Kidney capillary endothelial cell (primary cell): ENCODE measurements around the gene NOPCHAP1.
A peak's percentile ranks its signal among the peaks of the same experiment; 100 is the strongest.
"Not testable (repeated sequence)": the region's sequence is repeated elsewhere in the genome, so short reads cannot be mapped to it uniquely, and the experiment has no call there.

ENCODE experiments used
- DNase-seq: peaks from one replicate; pipeline ENCODE4 v3.0.0-alpha.2; 2018; ENCODE audit warnings: low spot score

NOPCHAP1 gene

DNA sequence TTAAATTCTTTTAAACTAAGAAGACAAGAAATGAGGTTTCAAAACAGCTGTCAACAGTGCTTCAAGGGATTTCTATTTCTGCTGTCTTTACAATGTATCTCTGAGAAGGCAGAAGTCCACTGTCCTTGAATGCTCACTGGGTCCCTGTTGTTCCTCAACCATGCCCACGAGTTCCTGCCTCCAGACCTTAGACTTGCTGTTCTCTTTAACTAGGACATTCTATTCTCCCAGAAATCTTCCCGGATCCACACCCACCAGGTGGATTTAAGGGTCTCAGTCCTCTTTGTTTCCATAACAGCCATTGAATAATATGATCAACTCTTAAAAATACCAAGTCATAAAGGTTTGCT lies 21.3 kb upstream of the NOPCHAP1 start:
- no peak for DNase-seq

GRCh38 chr12:104966677-104967076 lies 19.4 kb upstream of the NOPCHAP1 start:
- no peak for DNase-seq

DNA sequence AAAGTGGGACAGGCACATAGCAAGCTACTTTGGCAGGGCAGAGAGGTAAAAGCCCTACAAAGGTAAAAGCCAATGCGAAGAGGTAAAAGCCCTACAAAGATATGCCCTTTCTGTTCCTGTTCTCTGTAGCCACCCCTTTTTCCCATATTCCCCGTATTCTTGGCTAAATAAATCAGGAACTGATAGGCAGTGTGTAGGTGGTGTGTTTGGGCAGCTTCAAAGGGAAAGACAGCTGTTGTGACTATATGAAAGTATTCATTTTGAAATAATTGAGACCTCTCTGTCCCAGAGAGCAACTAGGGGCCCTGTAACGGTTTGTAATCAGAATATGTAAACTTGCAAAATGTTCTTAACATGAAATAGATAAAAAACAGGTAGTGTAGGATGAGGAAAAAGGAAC lies 16.8 kb upstream of the NOPCHAP1 start:
- DNase-seq: no peak

- no peak for DNase-seq
Measured at GRCh38 chr12:104971306-104971705, 14.8 kb upstream of the NOPCHAP1 start.

- DNase-seq: no peak
Measured at GRCh38 chr12:104973250-104973649, 12.9 kb upstream of the NOPCHAP1 start.

- DNase-seq: no peak
Measured at GRCh38 chr12:104974626-104975290, 11.4 kb upstream of the NOPCHAP1 start.

GRCh38 chr12:104975587-104976343 lies 10.4 kb upstream of the NOPCHAP1 start:
- DNase-seq: no peak

DNA sequence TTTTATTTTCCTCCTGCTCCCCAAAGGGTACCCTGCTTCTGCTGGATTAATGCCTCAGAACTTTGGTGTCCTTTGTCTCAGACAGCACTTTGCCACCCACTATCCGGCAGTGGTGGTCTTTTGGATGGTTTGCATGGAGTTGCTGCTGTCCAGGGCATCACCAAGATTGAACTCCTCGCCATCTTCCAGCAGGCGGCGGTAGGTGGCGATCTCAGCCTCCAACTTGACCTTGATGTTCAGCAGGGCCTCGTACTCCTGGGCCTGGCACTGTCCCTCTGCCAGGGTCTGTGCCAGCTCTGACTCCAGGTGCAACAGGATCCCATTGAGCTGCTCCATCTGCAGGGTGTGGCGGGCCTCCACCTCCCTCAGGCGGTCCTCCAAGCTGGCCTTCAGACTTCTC lies 9.4 kb upstream of the NOPCHAP1 start:
- no peak for DNase-seq

GRCh38 chr12:104977688-104978087 lies 8.4 kb upstream of the NOPCHAP1 start:
- not testable (repeated sequence) for DNase-seq

DNA sequence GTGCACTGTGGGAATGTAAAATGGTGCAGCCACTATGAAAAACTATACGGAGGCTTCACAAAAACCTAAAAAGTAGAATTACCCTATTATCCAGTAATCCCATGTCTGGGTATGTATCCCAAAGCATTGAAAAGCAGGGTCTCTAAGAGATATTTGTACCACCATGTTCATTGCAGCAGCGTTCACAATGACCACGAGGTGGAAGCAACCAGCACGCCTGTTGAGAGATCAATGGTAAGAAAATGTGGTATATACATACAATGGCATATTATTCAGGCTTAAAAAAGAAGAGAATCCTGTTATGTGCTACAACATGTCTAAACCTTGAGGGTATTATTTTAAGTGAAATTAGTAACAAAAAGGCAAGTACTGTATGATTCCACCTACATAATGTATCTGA lies 910 bp upstream of the NOPCHAP1 start:
- DNase-seq: no peak

DNA sequence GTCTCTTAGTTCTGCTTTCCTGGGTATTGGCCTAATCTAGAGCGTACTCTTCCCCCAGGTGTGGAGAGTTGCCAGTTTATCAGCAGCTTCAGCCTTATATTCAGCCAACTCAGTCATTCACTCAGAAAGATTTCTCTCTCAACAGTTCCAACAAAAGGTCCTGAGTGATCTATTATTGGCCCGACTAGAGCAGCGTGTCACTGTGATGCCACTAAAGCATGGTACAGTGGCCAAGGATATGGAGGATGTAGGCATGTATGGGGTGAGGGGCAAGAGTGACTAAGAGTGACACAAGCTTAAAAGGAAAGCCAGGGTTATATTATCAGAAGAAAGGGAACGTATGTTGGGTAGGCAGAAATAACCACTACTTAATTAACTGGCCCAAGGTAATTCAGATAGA lies 4.8 kb downstream of the NOPCHAP1 start:
- no peak for DNase-seq

DNA sequence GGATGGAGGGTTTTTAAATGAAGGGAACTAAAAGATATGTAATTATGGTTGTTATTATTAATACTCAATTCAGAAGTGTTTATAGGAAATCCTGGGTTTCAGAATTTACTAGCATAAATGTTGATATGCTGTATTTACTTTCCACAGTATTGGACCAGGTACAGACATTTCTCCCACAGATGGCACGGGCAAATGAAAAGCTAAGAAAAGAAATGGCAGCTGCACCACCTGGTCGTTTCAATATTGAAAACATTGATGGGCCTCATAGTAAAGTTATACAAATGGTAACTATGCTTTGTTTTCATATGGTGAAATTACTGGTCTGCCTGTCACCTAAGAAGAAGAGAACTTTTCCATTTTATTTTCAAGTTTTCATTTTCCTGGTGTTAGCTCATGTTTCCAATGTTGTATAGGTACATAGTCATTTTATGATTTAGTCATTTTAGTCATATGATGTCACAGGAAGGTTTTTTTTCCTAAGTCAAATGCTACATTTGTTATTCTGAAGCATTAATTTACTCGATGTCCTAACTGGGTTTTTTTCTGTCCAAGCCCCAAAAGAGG lies 5.5 kb downstream of the NOPCHAP1 start:
- DNase-seq: no peak

- DNase-seq: peak; percentile 29
Measured at GRCh38 chr12:104994336-104994735, 8.2 kb downstream of the NOPCHAP1 start.

DNA sequence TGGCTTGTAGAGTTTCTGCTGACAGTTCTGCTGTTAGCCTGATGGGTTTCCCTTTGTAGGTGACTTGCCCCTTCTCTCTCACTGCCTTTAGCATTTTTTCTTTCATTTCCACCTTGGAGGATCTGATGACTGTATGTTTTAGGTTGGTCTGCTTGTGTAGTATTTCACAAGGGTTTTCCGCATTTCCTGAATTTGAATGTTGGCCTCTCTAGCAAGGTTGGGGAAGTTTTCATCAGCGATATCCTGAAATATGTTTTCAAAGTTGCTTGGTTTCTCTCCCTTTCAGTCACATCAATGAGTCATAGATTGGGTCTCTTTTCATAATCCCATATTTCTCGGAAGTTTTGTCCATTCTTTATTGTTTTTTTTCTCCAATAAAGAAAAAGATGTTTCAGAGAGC lies 11.4 kb downstream of the NOPCHAP1 start:
- no peak for DNase-seq

DNA sequence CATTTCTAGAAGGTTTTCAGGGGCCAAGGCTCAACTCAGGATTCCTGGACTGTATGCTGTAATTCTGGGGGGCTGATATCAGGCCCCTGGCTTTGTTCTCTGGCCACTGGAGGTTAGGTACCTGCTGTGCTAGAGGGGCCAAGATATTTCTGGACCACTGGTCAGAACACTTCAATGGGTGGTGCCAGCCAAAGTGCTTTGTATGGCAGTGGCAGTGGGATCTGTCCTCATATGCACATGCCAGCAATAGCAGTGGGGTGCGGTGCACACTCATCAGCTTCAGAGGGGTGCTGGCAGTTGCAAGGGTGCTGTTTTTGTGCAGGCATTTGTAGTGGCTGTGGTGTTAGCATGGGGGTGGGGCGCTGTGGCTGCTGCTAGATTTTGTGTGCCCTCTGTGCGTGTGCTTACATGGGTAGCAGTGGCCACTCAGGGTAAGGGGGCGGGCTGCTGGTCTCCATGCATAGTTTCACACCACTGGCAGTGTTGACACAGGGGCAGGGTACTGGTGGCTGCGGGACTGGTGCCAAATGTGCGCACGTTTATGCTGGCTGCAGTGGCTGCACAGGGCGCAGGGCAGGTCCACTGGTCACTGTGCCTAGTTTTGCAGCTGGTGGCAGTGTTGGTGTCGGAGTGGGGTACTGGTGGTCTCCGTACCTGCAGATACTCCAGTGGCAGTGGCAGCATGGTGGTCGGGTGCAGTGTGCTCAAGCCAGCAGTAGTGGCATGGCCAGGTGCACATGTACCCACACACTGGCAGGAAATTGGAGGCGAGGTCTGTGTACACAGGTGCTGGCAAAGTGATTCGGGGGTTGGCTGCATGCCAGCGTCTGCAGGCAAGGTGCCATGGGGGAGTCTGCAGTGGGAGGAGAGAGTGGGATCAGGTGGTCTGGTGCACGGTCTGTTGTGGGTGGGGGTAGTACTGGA lies 12.6 kb downstream of the NOPCHAP1 start:
- DNase-seq: no peak

- DNase-seq: no peak
Measured at GRCh38 chr12:104999347-104999685, 13.2 kb downstream of the NOPCHAP1 start.

- DNase-seq: no peak
Measured at GRCh38 chr12:105001476-105001875, 15.4 kb downstream of the NOPCHAP1 start.

DNA sequence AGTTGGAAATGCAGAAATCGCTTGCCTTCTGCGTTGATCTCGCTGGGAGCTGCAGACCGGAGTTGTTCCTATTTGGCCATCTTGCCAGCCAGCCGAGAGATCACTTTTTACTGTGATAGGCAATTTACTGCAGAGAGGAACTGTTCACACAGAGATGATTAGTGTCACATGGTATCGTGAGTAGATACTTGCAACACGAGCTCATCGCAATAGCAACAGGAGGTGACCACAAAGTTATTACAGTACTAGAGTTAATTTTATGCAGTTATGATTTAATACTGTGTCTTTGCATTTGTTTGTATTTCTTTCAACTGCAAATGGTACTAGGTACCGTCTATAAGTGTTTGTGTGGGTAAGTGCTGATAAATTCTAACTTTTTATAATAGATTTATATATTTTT lies 27.8 kb downstream of the NOPCHAP1 start:
- DNase-seq: no peak

DNA sequence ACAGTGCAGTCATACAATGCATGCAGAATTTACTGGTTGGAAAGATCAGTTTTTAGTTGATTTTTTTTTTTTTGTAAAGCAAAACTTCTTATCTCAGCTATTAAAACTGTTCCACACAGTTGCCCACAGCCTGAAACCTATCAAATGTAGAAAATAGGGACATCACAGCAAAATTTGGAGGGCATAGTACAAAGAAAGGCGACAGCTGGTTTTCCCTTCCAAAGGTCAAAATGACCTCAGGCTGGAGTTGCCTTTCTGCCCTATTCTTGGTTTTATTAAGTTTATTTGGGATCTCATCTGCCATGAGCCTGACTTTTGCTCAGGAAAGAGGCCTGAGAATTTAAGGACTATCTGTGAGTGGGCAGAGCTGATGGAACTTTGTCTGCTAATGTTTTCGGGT lies 28.5 kb downstream of the NOPCHAP1 start:
- DNase-seq: no peak

DNA sequence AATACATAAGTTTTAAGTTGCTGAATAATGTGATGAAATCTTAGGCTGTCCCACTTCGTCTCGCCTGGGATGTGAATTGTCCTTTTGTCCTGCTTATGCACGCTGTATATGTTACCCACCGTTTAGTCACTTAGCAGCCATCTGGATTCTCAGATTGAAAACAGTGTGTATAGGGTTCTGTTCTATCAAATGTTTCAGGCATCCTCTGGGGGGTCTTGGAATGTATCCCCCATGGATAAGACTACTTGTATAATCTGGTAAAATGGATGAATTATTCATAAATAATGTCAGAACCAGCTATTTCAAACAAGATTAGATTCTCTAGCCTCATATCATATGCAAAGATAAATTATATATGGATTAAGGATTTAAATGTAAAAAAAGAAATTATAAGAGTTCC lies 29.4 kb downstream of the NOPCHAP1 start:
- no peak for DNase-seq

GRCh38 chr12:105018012-105018411 lies 31.9 kb downstream of the NOPCHAP1 start:
- no peak for DNase-seq

- no peak for DNase-seq
Measured at GRCh38 chr12:105018776-105019175, 32.7 kb downstream of the NOPCHAP1 start.
